CD14-positive monocyte (primary cell): ENCODE data around the gene TCAIM. TPM values are rescaled to one million over a fixed set of nuclear protein-coding genes. Genes with fewer than 3 reads are reported as not detected.

Experiments
- DNase-seq, 3 donors: peaks; one replicate each; pipeline ENCODE4 v3.0.0-alpha.2; 2011 to 2022
- H2AFZ ChIP-seq: 2 replicates; pipeline ENCODE4 v1.6.0; 2012; ENCODE audit warnings: mild to moderate bottlenecking, low read depth, low read length, inconsistent platforms; ENCODE audit not compliant: insufficient read depth, poor library complexity, severe bottlenecking
- H3K27ac ChIP-seq, 2 donors: 1 replicate in 1 of 2; 2 replicates in 1 of 2; pipeline ENCODE4 v1.5.1; 2012 to 2013; ENCODE audit warnings: low read length in 2 of 2, control low read depth in 1 of 2, inconsistent platforms in 1 of 2, low read depth in 1 of 2, mild to moderate bottlenecking in 1 of 2
- H3K27me3 ChIP-seq, 2 donors: one replicate each; pipeline versions ENCODE4 v1.6.0 to v1.6.1; 2011 to 2013; ENCODE audit warnings: low read length in 2 of 2; ENCODE audit not compliant: control insufficient read depth in 2 of 2, insufficient read depth in 2 of 2
- H3K36me3 ChIP-seq, 2 donors: replicated peaks in 1 of 2; 1 replicate in 1 of 2; 2 replicates in 1 of 2; pipeline versions ENCODE4 v1.5.1 to v1.6.1; 2012 to 2013; ENCODE audit warnings: low read length in 2 of 2, control low read depth in 1 of 2, inconsistent platforms in 1 of 2, mild to moderate bottlenecking in 1 of 2; ENCODE audit not compliant: insufficient read depth in 2 of 2, control insufficient read depth in 1 of 2
- H3K4me1 ChIP-seq, 2 donors: 1 replicate in 1 of 2; 2 replicates in 1 of 2; pipeline versions ENCODE4 v1.5.1 to v1.6.1; 2012 to 2013; ENCODE audit warnings: low read length in 2 of 2, control low read depth in 1 of 2, inconsistent platforms in 1 of 2, mild to moderate bottlenecking in 1 of 2, moderate library complexity in 1 of 2; ENCODE audit not compliant: insufficient read depth in 2 of 2, control insufficient read depth in 1 of 2
- H3K4me2 ChIP-seq: replicated peaks from 2 replicates; pipeline ENCODE3; 2012; ENCODE audit warnings: low read length, moderate library complexity, mild to moderate bottlenecking; ENCODE audit not compliant: poor library complexity, severe bottlenecking; ENCODE audit errors: extremely low read depth
- H3K4me3 ChIP-seq, 3 experiments: fragments of 200-600 bp in 1 of 3; sonication (generic) in 1 of 3; replicated peaks in 1 of 3; 1 replicate in 2 of 3; 2 replicates in 1 of 3; pipeline ENCODE4 v1.5.1; 2011 to 2013; ENCODE audit warnings: low read length in 3 of 3, mild to moderate bottlenecking in 3 of 3, control low read depth in 2 of 3, low read depth in 2 of 3, inconsistent platforms in 1 of 3, moderate library complexity in 1 of 3
- H3K79me2 ChIP-seq: 2 replicates; pipeline ENCODE4 v1.6.0; 2012; ENCODE audit warnings: mild to moderate bottlenecking, control low read depth, inconsistent platforms, low read length, moderate library complexity; ENCODE audit not compliant: insufficient read depth
- H3K9ac ChIP-seq: 2 replicates; pipeline ENCODE4 v1.6.0; 2017; ENCODE audit warnings: low read length, mild to moderate bottlenecking; ENCODE audit not compliant: insufficient read depth, poor library complexity, severe bottlenecking
- H3K9me3 ChIP-seq, 2 donors: replicated peaks in 1 of 2; 1 replicate in 1 of 2; 2 replicates in 1 of 2; pipeline versions ENCODE4 v1.5.1 to v1.6.1; 2012 to 2013; ENCODE audit warnings: low read length in 2 of 2, control low read depth in 1 of 2; ENCODE audit not compliant: control insufficient read depth in 1 of 2, insufficient read depth in 1 of 2
- H4K20me1 ChIP-seq: 2 replicates; pipeline ENCODE4 v1.6.0; 2012; ENCODE audit warnings: mild to moderate bottlenecking, low read length, control low read depth, moderate library complexity; ENCODE audit not compliant: insufficient read depth
- H3K27ac Mint-ChIP-seq, 7 donors: one replicate each; pipeline ENCODE4 v1.8.0; 2020; ENCODE audit warnings: mild to moderate bottlenecking in 7 of 7, mixed read lengths in 7 of 7, moderate library complexity in 6 of 7, inconsistent platforms in 2 of 7
- H3K27me3 Mint-ChIP-seq, 3 donors: one replicate each; pipeline ENCODE4 v1.8.0; 2021 to 2022; ENCODE audit warnings: low read depth in 3 of 3, mild to moderate bottlenecking in 3 of 3, mixed read lengths in 3 of 3, moderate library complexity in 3 of 3, inconsistent platforms in 1 of 3
- H3K36me3 Mint-ChIP-seq, 2 donors: one replicate each; pipeline ENCODE4 v1.8.0; 2020; ENCODE audit warnings: mixed read lengths in 2 of 2, inconsistent platforms in 1 of 2, mild to moderate bottlenecking in 1 of 2
- H3K4me1 Mint-ChIP-seq: one replicate; pipeline ENCODE4 v1.8.0; 2020; ENCODE audit warnings: mild to moderate bottlenecking, mixed read lengths
- H3K4me3 Mint-ChIP-seq, 2 donors: one replicate each; pipeline ENCODE4 v1.8.0; 2020; ENCODE audit warnings: mild to moderate bottlenecking in 2 of 2, mixed read lengths in 2 of 2, moderate library complexity in 1 of 2
- H3K9me3 Mint-ChIP-seq, 7 donors: one replicate each; pipeline ENCODE4 v1.8.0; 2020 to 2022; ENCODE audit warnings: mixed read lengths in 7 of 7, mild to moderate bottlenecking in 6 of 7, moderate library complexity in 6 of 7, inconsistent platforms in 2 of 7
- CTCF ChIP-seq: fragments of 200-600 bp; IDR thresholded peaks from one replicate; pipeline ENCODE4 v1.8.0; 2022; ENCODE audit warnings: antibody characterized with exemption, mild to moderate bottlenecking
- WGBS: methylation state at CpG from one replicate; pipeline ENCODE4 v1.1.5; 2013; ENCODE audit warnings: missing lambda C conversion rate; ENCODE audit not compliant: insufficient coverage; 5-methylcytosine and 5-hydroxymethylcytosine counted together
- intact Hi-C, 2 donors: fragments of 100-400 bp; cut with micrococcal nuclease; formaldehyde crosslinking; loops; one replicate each; pipeline versions ENCODE4 v1.15.0 to v1.15.1; 2023
- polyA plus RNA-seq, 3 donors: library from polyadenylated mRNA; depleted of rRNA in 1 of 3; unstranded in 2 of 3; stranded (reverse) in 1 of 3; fragments of 300-500 nt in 2 of 3; fragments of >200 nt in 1 of 3; fragmentation: Illumina TruSeq in 2 of 3; gene quantifications; 1 replicate in 2 of 3; 2 replicates in 1 of 3; pipeline ENCODE4 v1.2.3, GENCODE V29; 2012 to 2021

Gene TCAIM
- polyA plus RNA-seq, 3 donors: 9.1 to 26.7 (median 20.0) TPM

- Mint-ChIP-seq H3K27me3 (no peaks in the 10 kb centered on the region), H3K27ac (peak overlapping the region in 2 of 7 donors; percentile 44 to 61)
- intact Hi-C loops: no loop called here
Measured at GRCh38 chr3:44446929-44447328, 108.4 kb downstream of the TCAIM start.

GRCh38 chr3:44451441-44451840, 112.9 kb downstream of the TCAIM start:
- H3K9ac ChIP-seq: no peak overlapping the region
- intact Hi-C loops: no loop called here
- H3K4me3 ChIP-seq: no peak overlapping the region
- H3K79me2 ChIP-seq: peaks cover 11% of the 10 kb centered on the region
- Mint-ChIP-seq H3K4me3 (no peak overlapping the region), H3K9me3 (peaks cover 5 to 29% (median 16%) of the 10 kb centered on the region in 7 donors), H3K27me3 (peaks cover 0 to 1% (median 0%) of the 10 kb centered on the region in 3 donors), H3K36me3 (peaks cover 77 to 86% of the 10 kb centered on the region in 2 donors), H3K27ac (peak overlapping the region in 4 of 7 donors; percentile 14 to 72 (median 68)), H3K4me1 (no peaks in the 10 kb centered on the region)
- peak overlapping the region in 1 of 2 donors; percentile 42 for H3K27ac ChIP-seq
- H3K4me2 ChIP-seq: no peak overlapping the region
- whole genome bisulfite sequencing: 100% methylated on average over 1 of the region's 3 CpGs
- H3K4me1 ChIP-seq: no peaks in the 10 kb centered on the region
- H3K36me3 ChIP-seq: peaks cover 84 to 99% of the 10 kb centered on the region in 2 donors
- no peaks in the 10 kb centered on the region for H4K20me1 ChIP-seq
- TF ChIP-seq CTCF: no peak
- H2AFZ ChIP-seq: no peak overlapping the region
- no peaks in the 10 kb centered on the region for H3K27me3 ChIP-seq
- H3K9me3 ChIP-seq: peaks cover 11% of the 10 kb centered on the region in 2 donors
- no peak for DNase-seq

More at GRCh38 chr3:44446929-44447328, 108.4 kb downstream of the TCAIM start:
- H3K27me3 ChIP-seq: no peaks in the 10 kb centered on the region
- H3K4me3 Mint-ChIP-seq: no peak overlapping the region
- no peak overlapping the region for H3K9ac ChIP-seq
- H3K4me1 ChIP-seq: peaks cover under 1 to 2% of the 10 kb centered on the region in 2 donors
- no peak overlapping the region for H2AFZ ChIP-seq
- peaks cover 7 to 25% (median 16%) of the 10 kb centered on the region in 7 donors for H3K9me3 Mint-ChIP-seq
- WGBS: no CpG with 5 or more reads among the region's 5 CpGs
- peaks cover 11% of the 10 kb centered on the region in 2 donors for H3K9me3 ChIP-seq
- no peaks in the 10 kb centered on the region for H4K20me1 ChIP-seq
- H3K79me2 ChIP-seq: peaks cover 12% of the 10 kb centered on the region
- peaks cover 75 to 88% of the 10 kb centered on the region in 2 donors for H3K36me3 Mint-ChIP-seq
- TF ChIP-seq CTCF: no peak
- no peak overlapping the region for H3K4me2 ChIP-seq
- H3K4me3 ChIP-seq: no peak overlapping the region
- peaks cover under 1% of the 10 kb centered on the region for H3K4me1 Mint-ChIP-seq
- no peak for DNase-seq
- no peak overlapping the region for H3K27ac ChIP-seq
- peaks cover 60 to 82% of the 10 kb centered on the region in 2 donors for H3K36me3 ChIP-seq
